H1 (cell line): Measurements from ENCODE around the gene IQCE. TPM values are rescaled to one million over a fixed set of nuclear protein-coding genes. Genes with fewer than 3 reads are reported as not detected.

Source experiments
- CTCF ChIA-PET: fragments of 300-600 bp; sonication (Branson Sonifier 250); formaldehyde crosslinking; loops from one replicate; lab custom pipeline; 2021; ENCODE audit not compliant: partially characterized antibody; lab: Charles Lee
- POLR2A ChIA-PET: fragments of 300-600 bp; sonication (Branson Sonifier 250); formaldehyde crosslinking; loops from one replicate; lab custom pipeline; 2021; ENCODE audit warnings: inconsistent platforms; ENCODE audit not compliant: partially characterized antibody; lab: Charles Lee
- DNase-seq, 2 experiments: peaks; one replicate each; pipeline versions ENCODE4 v3.0.0 to v3.0.0-alpha.2; 2010 to 2022; ENCODE audit warnings: low spot score in 2 of 2, low read depth in 1 of 2, mixed read lengths in 1 of 2
- FAIRE-seq: peaks from 2 replicates; lab custom pipeline; 2011; peaks lifted over from hg19 to GRCh38; lab: Jason Lieb, UNC
- H2AFZ ChIP-seq: 2 replicates; pipeline ENCODE4 v1.8.1; 2012; ENCODE audit warnings: low read length, inconsistent platforms
- H2AK5ac ChIP-seq: 2 replicates; pipeline ENCODE4 v1.6.1; 2013; ENCODE audit warnings: low read depth, low read length
- H2BK120ac ChIP-seq: replicated peaks from 2 replicates; pipeline ENCODE3; 2013; ENCODE audit warnings: low read depth, low read length, inconsistent platforms
- H2BK12ac ChIP-seq: 2 replicates; pipeline ENCODE4 v1.6.1; 2013; ENCODE audit warnings: low read depth, low read length
- H2BK15ac ChIP-seq: 2 replicates; pipeline ENCODE4 v1.6.1; 2013; ENCODE audit warnings: low read length
- H2BK20ac ChIP-seq: 2 replicates; pipeline ENCODE4 v1.6.1; 2013; ENCODE audit warnings: low read length
- H2BK5ac ChIP-seq: 2 replicates; pipeline ENCODE4 v1.6.1; 2013; ENCODE audit warnings: low read depth, low read length
- H3K14ac ChIP-seq: 2 replicates; pipeline ENCODE4 v1.6.1; 2013; ENCODE audit warnings: inconsistent platforms; ENCODE audit not compliant: insufficient read length
- H3K18ac ChIP-seq: 2 replicates; pipeline ENCODE4 v1.6.1; 2013; ENCODE audit warnings: low read length; ENCODE audit errors: extremely low read depth
- H3K23ac ChIP-seq: 2 replicates; pipeline ENCODE4 v1.6.1; 2013; ENCODE audit warnings: inconsistent platforms; ENCODE audit not compliant: insufficient read length
- H3K23me2 ChIP-seq: 2 replicates; pipeline ENCODE4 v1.6.1; 2013; ENCODE audit warnings: low read depth, low read length
- H3K27ac ChIP-seq: 2 replicates; pipeline ENCODE4 v1.6.1; 2011; ENCODE audit warnings: low read depth, low read length, inconsistent platforms
- H3K27me3 ChIP-seq, 4 experiments: replicated peaks in 1 of 4; 1 replicate in 1 of 4; 2 replicates in 3 of 4; pipeline versions ENCODE4 v1.6.1 to v1.8.1; 2011 to 2013; ENCODE audit warnings: low read length in 3 of 4, mild to moderate bottlenecking in 3 of 4, inconsistent platforms in 2 of 4, mixed read lengths in 2 of 4, moderate library complexity in 1 of 4; ENCODE audit not compliant: control insufficient read depth in 3 of 4, insufficient read depth in 3 of 4; ENCODE audit errors: extremely low read depth in 1 of 4
- H3K36me3 ChIP-seq, 4 experiments: 2 replicates each; pipeline versions ENCODE4 v1.6.1 to v1.8.1; 2011 to 2013; ENCODE audit warnings: mild to moderate bottlenecking in 4 of 4, low read length in 3 of 4, moderate library complexity in 2 of 4, control low read depth in 1 of 4, inconsistent platforms in 1 of 4; ENCODE audit not compliant: insufficient read depth in 4 of 4, control insufficient read depth in 2 of 4
- H3K4ac ChIP-seq: replicated peaks from 2 replicates; pipeline ENCODE3; 2013; ENCODE audit warnings: low read length, low read depth, mixed read lengths, inconsistent platforms; ENCODE audit not compliant: insufficient read length
- H3K4me1 ChIP-seq, 4 experiments: replicated peaks in 1 of 4; 1 replicate in 1 of 4; 2 replicates in 3 of 4; pipeline versions ENCODE4 v1.6.1 to v1.8.1; 2011 to 2013; ENCODE audit warnings: low read length in 3 of 4, inconsistent platforms in 2 of 4, mixed read lengths in 1 of 4; ENCODE audit not compliant: insufficient read depth in 4 of 4, control insufficient read depth in 3 of 4
- H3K4me2 ChIP-seq, 2 experiments: 2 replicates each; pipeline versions ENCODE4 v1.6.1 to v1.8.1; 2011 to 2013; ENCODE audit warnings: low read depth in 2 of 2, low read length in 2 of 2, control low read depth in 1 of 2, inconsistent platforms in 1 of 2, mild to moderate bottlenecking in 1 of 2; ENCODE audit not compliant: insufficient read depth in 1 of 2
- H3K4me3 ChIP-seq, 4 experiments: fragments of 200-600, 300-600 bp in 1 of 4; sonication (generic), shearing (Covaris generic), sonication (Bioruptor Twin) in 1 of 4; 2 replicates each; pipeline versions ENCODE4 v1.5.1 to v1.8.1; 2011 to 2016; ENCODE audit warnings: low read length in 4 of 4, low read depth in 3 of 4, control low read depth in 2 of 4, inconsistent platforms in 2 of 4, mild to moderate bottlenecking in 2 of 4, mixed read lengths in 1 of 4, moderate library complexity in 1 of 4; ENCODE audit not compliant: insufficient read depth in 2 of 4; ENCODE audit errors: extremely low read depth in 1 of 4
- H3K56ac ChIP-seq: replicated peaks from 2 replicates; pipeline ENCODE3; 2013; ENCODE audit warnings: low read depth, mild to moderate bottlenecking, mixed read lengths, low read length, inconsistent platforms; ENCODE audit not compliant: insufficient read length
- H3K79me1 ChIP-seq: 2 replicates; pipeline ENCODE4 v1.6.1; 2013; ENCODE audit warnings: low read depth, low read length, control low read depth
- H3K79me2 ChIP-seq, 2 experiments: 2 replicates each; pipeline versions ENCODE4 v1.6.1 to v1.8.1; 2012 to 2013; ENCODE audit warnings: low read length in 2 of 2, mild to moderate bottlenecking in 2 of 2, inconsistent platforms in 1 of 2; ENCODE audit not compliant: insufficient read depth in 2 of 2, control insufficient read depth in 1 of 2
- H3K9ac ChIP-seq, 4 experiments: replicated peaks in 1 of 4; 1 replicate in 1 of 4; 2 replicates in 3 of 4; pipeline versions ENCODE4 v1.6.1 to v1.8.1; 2011 to 2013; ENCODE audit warnings: low read depth in 3 of 4, low read length in 3 of 4, control low read depth in 2 of 4, mild to moderate bottlenecking in 2 of 4, moderate library complexity in 2 of 4, inconsistent platforms in 1 of 4; ENCODE audit errors: extremely low read depth in 1 of 4
- H3K9me3 ChIP-seq, 2 experiments: 2 replicates each; pipeline versions ENCODE4 v1.6.1 to v1.8.1; 2012 to 2013; ENCODE audit warnings: mild to moderate bottlenecking in 2 of 2, moderate library complexity in 2 of 2, control low read depth in 1 of 2, inconsistent platforms in 1 of 2, low read depth in 1 of 2, low read length in 1 of 2, mixed read lengths in 1 of 2; ENCODE audit not compliant: insufficient read depth in 2 of 2
- H4K20me1 ChIP-seq, 2 experiments: replicated peaks in 1 of 2; 2 replicates each; pipeline versions ENCODE3 to v1.8.1; 2011 to 2013; ENCODE audit warnings: inconsistent platforms in 2 of 2, low read length in 2 of 2, mild to moderate bottlenecking in 1 of 2; ENCODE audit not compliant: insufficient read depth in 2 of 2, control insufficient read depth in 1 of 2
- H4K5ac ChIP-seq: 2 replicates; pipeline ENCODE4 v1.6.1; 2013; ENCODE audit warnings: low read length, low read depth, mixed read lengths, inconsistent platforms; ENCODE audit not compliant: insufficient read length
- H4K8ac ChIP-seq: 2 replicates; pipeline ENCODE4 v1.8.0; 2013; ENCODE audit warnings: mild to moderate bottlenecking, moderate library complexity, low read length, inconsistent platforms; ENCODE audit not compliant: insufficient read depth; ENCODE audit errors: extremely low read depth
- H4K91ac ChIP-seq: replicated peaks from 2 replicates; pipeline ENCODE3; 2013; ENCODE audit warnings: low read length, mixed read lengths, inconsistent platforms; ENCODE audit not compliant: insufficient read length
- ASH2L ChIP-seq: fragments of 200-600, 300-600 bp; sonication (generic); IDR thresholded peaks from one replicate; pipeline ENCODE4 v1.7.1; 2017; ENCODE audit warnings: low read length
- CEBPB ChIP-seq: IDR thresholded peaks from 2 replicates; pipeline ENCODE4 v1.6.1; 2012; ENCODE audit warnings: low read depth, low read length
- FOSL1 ChIP-seq: IDR thresholded peaks from 2 replicates; pipeline ENCODE4 v1.6.1; 2011; ENCODE audit warnings: mild to moderate bottlenecking, low read depth, low read length, moderate library complexity; ENCODE audit not compliant: insufficient read depth
- GTF2F1 ChIP-seq: IDR thresholded peaks from 2 replicates; pipeline ENCODE4 v1.6.1; 2012; ENCODE audit warnings: low read depth, low read length, improper control_type of control experiment, borderline replicate concordance
- HDAC6 ChIP-seq: IDR thresholded peaks from one replicate; pipeline ENCODE4 v1.7.1; 2012; ENCODE audit warnings: low read depth, mild to moderate bottlenecking, inconsistent platforms, low read length, moderate library complexity
- MAFK ChIP-seq: IDR thresholded peaks from 2 replicates; pipeline ENCODE4 v1.6.1; 2012; ENCODE audit warnings: low read depth, mild to moderate bottlenecking, improper control_type of control experiment, low read length
- NRF1 ChIP-seq: IDR thresholded peaks from 2 replicates; pipeline ENCODE4 v1.6.1; 2011; ENCODE audit warnings: mild to moderate bottlenecking, low read depth, low read length, improper control_type of control experiment
- POLR2A ChIP-seq, 2 experiments: IDR thresholded peaks; 1 replicate in 1 of 2; 2 replicates in 1 of 2; pipeline ENCODE4 v1.6.1; 2011; ENCODE audit warnings: low read depth in 2 of 2, low read length in 2 of 2, mild to moderate bottlenecking in 2 of 2; ENCODE audit errors: control extremely low read depth in 1 of 2
- RBBP5 ChIP-seq: IDR thresholded peaks from 2 replicates; pipeline ENCODE4 v1.7.1; 2012; ENCODE audit warnings: low read depth, mild to moderate bottlenecking, inconsistent platforms, low read length, moderate library complexity, borderline replicate concordance
- TAF1 ChIP-seq: IDR thresholded peaks from 2 replicates; pipeline ENCODE4 v1.6.1; 2011; ENCODE audit warnings: mild to moderate bottlenecking, low read depth, low read length
- WGBS, 2 experiments: shearing (Covaris generic) in 1 of 2; methylation state at CpG; one replicate each; pipeline versions ENCODE4 v1.1.6 to v1.1.7; 2013 to 2015; ENCODE audit warnings: low lambda C conversion rate in 2 of 2, mixed read lengths in 2 of 2, inconsistent platforms in 1 of 2, low coverage in 1 of 2, missing lambda C conversion rate in 1 of 2; ENCODE audit not compliant: insufficient replicate concordance in 2 of 2, insufficient coverage in 1 of 2, insufficient read length in 1 of 2; ENCODE audit errors: extremely low coverage in 1 of 2, missing lambda C conversion rate in 1 of 2; 5-methylcytosine and 5-hydroxymethylcytosine counted together
- polyA plus RNA-seq, 7 experiments: library from polyadenylated mRNA; depleted of rRNA in 3 of 7; stranded (reverse) in 5 of 7; unstranded in 2 of 7; fragments of >200 nt in 5 of 7; fragments of 200-250 nt in 2 of 7; gene quantifications; 1 replicate in 5 of 7; 2 replicates in 1 of 7; 4 replicates in 1 of 7; pipeline versions ENCODE4 v1.2.1 to v1.2.3, GENCODE V29; 2011 to 2013; ENCODE audit warnings: missing spikeins in 2 of 7, mixed read lengths in 2 of 7
- total RNA-seq: library from RNA; stranded (reverse); fragmentation: NEBNext Ultra II Directional; extraction: Animal tissue kit (Norgen Biotek cat#: 25700); gene quantifications from 2 replicates; pipeline ENCODE4 v1.2.1, GENCODE V29; 2021

The IQCE gene
- total and polyA plus RNA-seq, 2 of the 8 experiments (the other 6 are each of a cell fraction or from before 2014, with no cell fraction given): 2.2 to 4.9 TPM

GRCh38 chr7:2635148-2635668 is 76.4 kb downstream of the IQCE start:
- no peak overlapping the region for H4K5ac ChIP-seq
- no peaks in the 10 kb centered on the region; a peak in 2 of 8 replicates for H3K36me3 ChIP-seq
- no peak overlapping the region for H2BK120ac ChIP-seq
- H3K23me2 ChIP-seq: peaks cover 18% of the 10 kb centered on the region
- peak overlapping the region; percentile 23; the same call in 1 of the 2 replicates for H3K27ac ChIP-seq
- no peaks in the 10 kb centered on the region for H3K27me3 ChIP-seq
- no peak overlapping the region for H3K9ac ChIP-seq
- DNase-seq (no peak), FAIRE-seq (no peak)
- 94% methylated on average over 14 of the region's 15 CpGs; no CpG with 5 or more reads in 1 of the 2 experiments for WGBS, 2 experiments
- H2BK20ac ChIP-seq: no peak overlapping the region
- ChIA-PET POLR2A (interaction anchor here (0.6 to 1.7 kb wide), 7 partner anchors 8 to 92 kb away, joined by 3 to 5 read pairs (median 3); no protein-coding TSS in a partner anchor), CTCF (interaction anchor here (0.7 to 2.7 kb wide), 10 partner anchors 9 to 166 kb away, joined by 3 to 12 read pairs (median 4); no protein-coding TSS in a partner anchor)
- peak overlapping the region; percentile 66; the same call in 1 of the 2 replicates for H2BK5ac ChIP-seq
- peaks cover 34 to 82% of the 10 kb centered on the region in 2 experiments for H3K79me2 ChIP-seq
- no peak overlapping the region for H2BK12ac ChIP-seq
- H3K23ac ChIP-seq: no peak overlapping the region
- H2AK5ac ChIP-seq: no peak overlapping the region
- no peak overlapping the region for H2AFZ ChIP-seq
- H3K4me2 ChIP-seq: no peak overlapping the region
- no peak overlapping the region for H2BK15ac ChIP-seq
- H3K9me3 ChIP-seq: no peaks in the 10 kb centered on the region
- no peak for TF ChIP-seq NRF1
- TF ChIP-seq ASH2L: no peak
- no peak for TF ChIP-seq HDAC6
- no peak for TF ChIP-seq GTF2F1
- TF ChIP-seq FOSL1: no peak
- no peak for TF ChIP-seq TAF1
- TF ChIP-seq MAFK: no peak
- TF ChIP-seq POLR2A (IDR thresholded peaks at IDR 0.05; ENCODE audit: control extremely low read depth in 1 of 2, low read depth in 2 of 2, low read length in 2 of 2): no peak
- no peak for TF ChIP-seq RBBP5
- TF ChIP-seq CEBPB: no peak
- no peak overlapping the region; the same call in 1 of the 2 replicates for H3K18ac ChIP-seq
- H4K91ac ChIP-seq: no peak overlapping the region
- peak overlapping the region; percentile 53 for H4K8ac ChIP-seq
- H3K4me1 ChIP-seq: peaks cover 0 to 29% (median 14%) of the 10 kb centered on the region in 4 experiments; a peak in 6 of 7 replicates
- H4K20me1 ChIP-seq: peaks cover 41 to 54% of the 10 kb centered on the region in 2 experiments
- peaks cover 34% of the 10 kb centered on the region for H3K79me1 ChIP-seq
- H3K4me3 ChIP-seq: no peak overlapping the region
- no peak overlapping the region for H3K56ac ChIP-seq
- no peak overlapping the region for H3K4ac ChIP-seq
- H3K14ac ChIP-seq: no peak overlapping the region
